Measurements from ENCODE around the gene ATP1A4. TPM values are rescaled to one million over a fixed set of nuclear protein-coding genes. Genes with fewer than 3 reads are reported as not detected.

ATP1A4 gene
- total and polyA plus RNA-seq, 10 of the 15 experiments (the other 5 are each of a cell fraction or from before 2014, with no cell fraction given), result 0.31 to 1.0 (median 0.54) TPM

DNA sequence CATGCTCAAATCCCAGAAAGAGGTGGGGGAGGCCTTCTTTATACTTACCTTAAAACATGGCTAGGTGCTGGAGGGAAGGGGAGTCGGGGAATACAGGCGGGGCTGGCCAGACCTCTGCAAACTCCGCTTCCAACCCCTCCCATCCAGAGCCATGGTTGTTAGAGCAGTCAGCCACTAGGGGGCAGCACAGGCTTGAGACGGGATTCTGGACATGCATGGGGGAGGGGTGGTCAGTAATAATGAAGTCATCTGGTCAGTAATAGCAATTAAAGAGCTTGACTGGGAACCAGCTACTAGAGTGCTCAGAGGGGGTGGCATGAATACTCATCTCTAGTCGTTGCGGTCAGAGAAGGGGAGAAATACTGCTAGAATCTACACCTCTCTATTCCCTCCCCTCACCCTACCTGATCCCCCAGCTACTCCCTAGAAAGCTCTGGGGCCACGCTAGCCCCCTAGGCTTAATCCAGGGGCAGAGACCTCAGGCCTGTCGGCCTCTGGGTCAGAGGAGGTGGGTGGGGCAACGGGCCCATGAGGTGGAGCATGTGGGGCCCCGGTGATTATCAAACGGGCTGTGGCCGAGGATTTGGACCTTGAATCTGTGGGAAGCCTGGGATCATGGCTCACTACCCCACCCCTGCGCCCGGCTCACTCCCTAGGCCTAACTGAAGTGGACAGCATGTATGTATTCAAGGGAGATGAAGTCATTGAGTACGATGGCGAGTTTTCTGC lies 41.9 kb downstream of the ATP1A4 start (continued):
- TF ChIP-seq, protein P1, sequence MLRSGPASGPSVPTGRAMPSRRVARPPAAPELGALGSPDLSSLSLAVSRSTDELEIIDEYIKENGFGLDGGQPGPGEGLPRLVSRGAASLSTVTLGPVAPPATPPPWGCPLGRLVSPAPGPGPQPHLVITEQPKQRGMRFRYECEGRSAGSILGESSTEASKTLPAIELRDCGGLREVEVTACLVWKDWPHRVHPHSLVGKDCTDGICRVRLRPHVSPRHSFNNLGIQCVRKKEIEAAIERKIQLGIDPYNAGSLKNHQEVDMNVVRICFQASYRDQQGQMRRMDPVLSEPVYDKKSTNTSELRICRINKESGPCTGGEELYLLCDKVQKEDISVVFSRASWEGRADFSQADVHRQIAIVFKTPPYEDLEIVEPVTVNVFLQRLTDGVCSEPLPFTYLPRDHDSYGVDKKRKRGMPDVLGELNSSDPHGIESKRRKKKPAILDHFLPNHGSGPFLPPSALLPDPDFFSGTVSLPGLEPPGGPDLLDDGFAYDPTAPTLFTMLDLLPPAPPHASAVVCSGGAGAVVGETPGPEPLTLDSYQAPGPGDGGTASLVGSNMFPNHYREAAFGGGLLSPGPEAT (IDR thresholded peaks at IDR 0.05; ENCODE audit: low read depth), result no peak
- TF ChIP-seq ZNF384 (IDR thresholded peaks at IDR 0.05; ENCODE audit: borderline replicate concordance, low read depth, low read length) (no peak), CEBPB (IDR thresholded peaks at IDR 0.05; ENCODE audit: borderline replicate concordance in 1 of 2, low read depth in 2 of 2, low read length in 2 of 2) (no peak), ZNF207 (IDR thresholded peaks at IDR 0.05; ENCODE audit: borderline replicate concordance) (no peak), SMAD1 (IDR thresholded peaks at IDR 0.05; ENCODE audit: low read depth, partially characterized antibody) (no peak), ZZZ3 (IDR thresholded peaks at IDR 0.05; ENCODE audit: control insufficient read depth, insufficient read length, low read depth) (no peak), NFIC (IDR thresholded peaks at IDR 0.05; ENCODE audit: low read depth, low read length) (no peak), BCL11A (IDR thresholded peaks at IDR 0.05; ENCODE audit: low read depth, low read length) (peak; percentile 61; the same call in 1 of the 2 replicates), JUNB (IDR thresholded peaks at IDR 0.05) (no peak; the same call in none of the 2 replicates), SMC3 (IDR thresholded peaks at IDR 0.05; ENCODE audit: borderline replicate concordance, low read length) (peak; percentile 98), SUZ12 (IDR thresholded peaks at IDR 0.05; ENCODE audit: unreplicated experiment) (no peak), ZNF274 (IDR thresholded peaks at IDR 0.05; ENCODE audit: insufficient read depth, insufficient read length) (no peak), GATAD2B (conservative IDR thresholded peaks at IDR 0.05; ENCODE audit: low read depth) (peak; percentile 62; the same call in 1 of the 2 replicates), SIN3A (IDR thresholded peaks at IDR 0.05; ENCODE audit: low read depth, low read length) (no peak)
- TF ChIP-seq, protein P2, sequence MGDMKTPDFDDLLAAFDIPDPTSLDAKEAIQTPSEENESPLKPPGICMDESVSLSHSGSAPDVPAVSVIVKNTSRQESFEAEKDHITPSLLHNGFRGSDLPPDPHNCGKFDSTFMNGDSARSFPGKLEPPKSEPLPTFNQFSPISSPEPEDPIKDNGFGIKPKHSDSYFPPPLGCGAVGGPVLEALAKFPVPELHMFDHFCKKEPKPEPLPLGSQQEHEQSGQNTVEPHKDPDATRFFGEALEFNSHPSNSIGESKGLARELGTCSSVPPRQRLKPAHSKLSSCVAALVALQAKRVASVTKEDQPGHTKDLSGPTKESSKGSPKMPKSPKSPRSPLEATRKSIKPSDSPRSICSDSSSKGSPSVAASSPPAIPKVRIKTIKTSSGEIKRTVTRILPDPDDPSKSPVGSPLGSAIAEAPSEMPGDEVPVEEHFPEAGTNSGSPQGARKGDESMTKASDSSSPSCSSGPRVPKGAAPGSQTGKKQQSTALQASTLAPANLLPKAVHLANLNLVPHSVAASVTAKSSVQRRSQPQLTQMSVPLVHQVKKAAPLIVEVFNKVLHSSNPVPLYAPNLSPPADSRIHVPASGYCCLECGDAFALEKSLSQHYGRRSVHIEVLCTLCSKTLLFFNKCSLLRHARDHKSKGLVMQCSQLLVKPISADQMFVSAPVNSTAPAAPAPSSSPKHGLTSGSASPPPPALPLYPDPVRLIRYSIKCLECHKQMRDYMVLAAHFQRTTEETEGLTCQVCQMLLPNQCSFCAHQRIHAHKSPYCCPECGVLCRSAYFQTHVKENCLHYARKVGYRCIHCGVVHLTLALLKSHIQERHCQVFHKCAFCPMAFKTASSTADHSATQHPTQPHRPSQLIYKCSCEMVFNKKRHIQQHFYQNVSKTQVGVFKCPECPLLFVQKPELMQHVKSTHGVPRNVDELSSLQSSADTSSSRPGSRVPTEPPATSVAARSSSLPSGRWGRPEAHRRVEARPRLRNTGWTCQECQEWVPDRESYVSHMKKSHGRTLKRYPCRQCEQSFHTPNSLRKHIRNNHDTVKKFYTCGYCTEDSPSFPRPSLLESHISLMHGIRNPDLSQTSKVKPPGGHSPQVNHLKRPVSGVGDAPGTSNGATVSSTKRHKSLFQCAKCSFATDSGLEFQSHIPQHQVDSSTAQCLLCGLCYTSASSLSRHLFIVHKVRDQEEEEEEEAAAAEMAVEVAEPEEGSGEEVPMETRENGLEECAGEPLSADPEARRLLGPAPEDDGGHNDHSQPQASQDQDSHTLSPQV (IDR thresholded peaks at IDR 0.05), result peak; percentile 57; the same call in 1 of the 2 replicates
- TF ChIP-seq, protein P3, sequence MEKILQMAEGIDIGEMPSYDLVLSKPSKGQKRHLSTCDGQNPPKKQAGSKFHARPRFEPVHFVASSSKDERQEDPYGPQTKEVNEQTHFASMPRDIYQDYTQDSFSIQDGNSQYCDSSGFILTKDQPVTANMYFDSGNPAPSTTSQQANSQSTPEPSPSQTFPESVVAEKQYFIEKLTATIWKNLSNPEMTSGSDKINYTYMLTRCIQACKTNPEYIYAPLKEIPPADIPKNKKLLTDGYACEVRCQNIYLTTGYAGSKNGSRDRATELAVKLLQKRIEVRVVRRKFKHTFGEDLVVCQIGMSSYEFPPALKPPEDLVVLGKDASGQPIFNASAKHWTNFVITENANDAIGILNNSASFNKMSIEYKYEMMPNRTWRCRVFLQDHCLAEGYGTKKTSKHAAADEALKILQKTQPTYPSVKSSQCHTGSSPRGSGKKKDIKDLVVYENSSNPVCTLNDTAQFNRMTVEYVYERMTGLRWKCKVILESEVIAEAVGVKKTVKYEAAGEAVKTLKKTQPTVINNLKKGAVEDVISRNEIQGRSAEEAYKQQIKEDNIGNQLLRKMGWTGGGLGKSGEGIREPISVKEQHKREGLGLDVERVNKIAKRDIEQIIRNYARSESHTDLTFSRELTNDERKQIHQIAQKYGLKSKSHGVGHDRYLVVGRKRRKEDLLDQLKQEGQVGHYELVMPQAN (conservative IDR thresholded peaks at IDR 0.05), result no peak
- TF ChIP-seq, protein P4, sequence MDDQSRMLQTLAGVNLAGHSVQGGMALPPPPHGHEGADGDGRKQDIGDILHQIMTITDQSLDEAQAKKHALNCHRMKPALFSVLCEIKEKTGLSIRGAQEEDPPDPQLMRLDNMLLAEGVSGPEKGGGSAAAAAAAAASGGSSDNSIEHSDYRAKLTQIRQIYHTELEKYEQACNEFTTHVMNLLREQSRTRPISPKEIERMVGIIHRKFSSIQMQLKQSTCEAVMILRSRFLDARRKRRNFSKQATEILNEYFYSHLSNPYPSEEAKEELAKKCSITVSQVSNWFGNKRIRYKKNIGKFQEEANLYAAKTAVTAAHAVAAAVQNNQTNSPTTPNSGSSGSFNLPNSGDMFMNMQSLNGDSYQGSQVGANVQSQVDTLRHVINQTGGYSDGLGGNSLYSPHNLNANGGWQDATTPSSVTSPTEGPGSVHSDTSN (IDR thresholded peaks at IDR 0.05; ENCODE audit: insufficient replicate concordance, low read depth, low read length), result no peak
- TF ChIP-seq, protein P5, sequence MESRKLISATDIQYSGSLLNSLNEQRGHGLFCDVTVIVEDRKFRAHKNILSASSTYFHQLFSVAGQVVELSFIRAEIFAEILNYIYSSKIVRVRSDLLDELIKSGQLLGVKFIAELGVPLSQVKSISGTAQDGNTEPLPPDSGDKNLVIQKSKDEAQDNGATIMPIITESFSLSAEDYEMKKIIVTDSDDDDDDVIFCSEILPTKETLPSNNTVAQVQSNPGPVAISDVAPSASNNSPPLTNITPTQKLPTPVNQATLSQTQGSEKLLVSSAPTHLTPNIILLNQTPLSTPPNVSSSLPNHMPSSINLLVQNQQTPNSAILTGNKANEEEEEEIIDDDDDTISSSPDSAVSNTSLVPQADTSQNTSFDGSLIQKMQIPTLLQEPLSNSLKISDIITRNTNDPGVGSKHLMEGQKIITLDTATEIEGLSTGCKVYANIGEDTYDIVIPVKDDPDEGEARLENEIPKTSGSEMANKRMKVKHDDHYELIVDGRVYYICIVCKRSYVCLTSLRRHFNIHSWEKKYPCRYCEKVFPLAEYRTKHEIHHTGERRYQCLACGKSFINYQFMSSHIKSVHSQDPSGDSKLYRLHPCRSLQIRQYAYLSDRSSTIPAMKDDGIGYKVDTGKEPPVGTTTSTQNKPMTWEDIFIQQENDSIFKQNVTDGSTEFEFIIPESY (IDR thresholded peaks at IDR 0.05), result no peak
